ENCODE measurements around the gene C1orf52. TPM values are rescaled to one million over a fixed set of nuclear protein-coding genes. Genes with fewer than 3 reads are reported as not detected.

The C1orf52 gene
- total RNA-seq, 2 donors from 2014 or later, result 41.0 to 42.9 TPM

DNA sequence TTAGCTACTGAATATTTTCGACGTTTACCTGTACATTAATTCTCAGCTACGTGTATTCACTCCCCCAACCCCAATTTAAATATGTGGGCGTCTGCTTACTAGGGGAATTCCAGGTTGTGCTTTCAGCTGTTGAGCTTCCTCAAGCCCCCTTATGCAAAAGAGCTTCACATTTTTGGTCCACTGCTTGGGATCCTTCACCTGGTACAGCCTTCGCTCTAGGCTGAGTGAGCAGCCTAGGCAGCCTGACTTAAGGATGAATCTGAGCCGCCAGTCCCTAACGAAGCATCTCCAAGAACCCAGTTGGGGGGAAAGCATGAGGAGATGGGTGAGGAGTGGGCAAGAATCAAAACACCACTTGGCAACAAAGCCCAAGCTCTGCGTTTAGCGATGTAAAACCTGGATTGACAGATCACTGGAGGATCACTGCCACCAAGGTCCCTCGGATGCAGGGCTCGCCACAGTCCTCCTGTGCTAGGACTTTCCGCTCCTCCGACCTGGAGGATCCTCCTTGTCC is 16.3 kb upstream of the C1orf52 start:
- Mint-ChIP-seq H3K27me3 (ENCODE audit: insufficient read depth) (no peaks in the 10 kb centered on the region), H3K36me3 (ENCODE audit: low read depth) (peaks cover 13% of the 10 kb centered on the region), H3K4me3 (peak overlapping the region; percentile 78), H3K4me1 (peaks cover 15% of the 10 kb centered on the region), H3K9me3 (no peaks in the 10 kb centered on the region), H3K27ac (peak overlapping the region; percentile 94)
- DNase-seq, result no peak
- Histone ChIP-seq H3K4me3 (ENCODE audit: low read length) (peak overlapping the region; percentile 89), H3K9ac (ENCODE audit: extremely low read depth, low read length, poor library complexity, severe bottlenecking) (peak overlapping the region; percentile 59), H3K27ac (ENCODE audit: low read depth, low read length) (peak overlapping the region; percentile 87), H3K4me1 (ENCODE audit: control insufficient read depth, insufficient read depth, low read length) (peaks cover 7% of the 10 kb centered on the region), H3K27me3 (ENCODE audit: control insufficient read depth, insufficient read depth, low read length, poor library complexity, severe bottlenecking) (no peaks in the 10 kb centered on the region), H3K36me3 (ENCODE audit: control insufficient read depth, insufficient read depth, low read length) (peaks cover 15% of the 10 kb centered on the region), H3K9me3 (ENCODE audit: control insufficient read depth, low read length) (no peaks in the 10 kb centered on the region)
- 4% methylated on average over 10 to 13 of the region's 13 CpGs for WGBS, 2 experiments (ENCODE audit: insufficient coverage in 1 of 2, insufficient read length in 1 of 2)
- TF ChIP-seq, protein P1, sequence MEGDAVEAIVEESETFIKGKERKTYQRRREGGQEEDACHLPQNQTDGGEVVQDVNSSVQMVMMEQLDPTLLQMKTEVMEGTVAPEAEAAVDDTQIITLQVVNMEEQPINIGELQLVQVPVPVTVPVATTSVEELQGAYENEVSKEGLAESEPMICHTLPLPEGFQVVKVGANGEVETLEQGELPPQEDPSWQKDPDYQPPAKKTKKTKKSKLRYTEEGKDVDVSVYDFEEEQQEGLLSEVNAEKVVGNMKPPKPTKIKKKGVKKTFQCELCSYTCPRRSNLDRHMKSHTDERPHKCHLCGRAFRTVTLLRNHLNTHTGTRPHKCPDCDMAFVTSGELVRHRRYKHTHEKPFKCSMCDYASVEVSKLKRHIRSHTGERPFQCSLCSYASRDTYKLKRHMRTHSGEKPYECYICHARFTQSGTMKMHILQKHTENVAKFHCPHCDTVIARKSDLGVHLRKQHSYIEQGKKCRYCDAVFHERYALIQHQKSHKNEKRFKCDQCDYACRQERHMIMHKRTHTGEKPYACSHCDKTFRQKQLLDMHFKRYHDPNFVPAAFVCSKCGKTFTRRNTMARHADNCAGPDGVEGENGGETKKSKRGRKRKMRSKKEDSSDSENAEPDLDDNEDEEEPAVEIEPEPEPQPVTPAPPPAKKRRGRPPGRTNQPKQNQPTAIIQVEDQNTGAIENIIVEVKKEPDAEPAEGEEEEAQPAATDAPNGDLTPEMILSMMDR (conservative IDR thresholded peaks at IDR 0.05), result no peak

DNA sequence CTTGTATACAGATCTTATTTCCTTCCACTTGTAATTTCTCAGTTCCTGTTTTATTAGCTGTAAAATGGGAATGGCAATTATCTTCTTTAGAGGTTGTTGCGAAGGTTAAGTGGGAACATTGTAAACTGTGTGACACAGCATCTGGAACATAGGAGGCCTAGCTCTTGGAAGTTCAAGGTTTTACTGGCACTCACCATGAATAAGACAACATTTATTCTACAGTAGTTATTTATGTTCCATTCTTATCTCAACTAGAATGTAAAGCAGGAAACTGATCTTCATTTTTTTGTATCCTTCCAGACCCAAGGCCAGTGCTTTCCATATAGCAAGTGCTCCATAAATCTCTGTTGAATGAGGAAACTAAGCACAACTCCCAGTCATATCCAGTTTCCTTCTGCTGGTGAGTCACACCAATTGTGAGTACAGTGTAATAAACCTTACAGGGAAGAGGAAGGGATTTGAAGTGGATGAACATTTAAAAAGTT is 15.5 kb upstream of the C1orf52 start:
- no peak overlapping the region for H3K27ac Mint-ChIP-seq
- H3K4me3 Mint-ChIP-seq, result peak overlapping the region; percentile 78
- H3K4me1 Mint-ChIP-seq, result peaks cover 15% of the 10 kb centered on the region
- H3K36me3 ChIP-seq (ENCODE audit: control insufficient read depth, insufficient read depth, low read length), result peaks cover 23% of the 10 kb centered on the region
- 88% methylated on average over 1 of the region's 1 CpG; no CpG with 5 or more reads in 1 of the 2 experiments for WGBS, 2 experiments (ENCODE audit: insufficient coverage in 1 of 2, insufficient read length in 1 of 2)
- no peaks in the 10 kb centered on the region for H3K9me3 ChIP-seq (ENCODE audit: control insufficient read depth, low read length)
- peak overlapping the region; percentile 89 for H3K4me3 ChIP-seq (ENCODE audit: low read length)
- no peak for DNase-seq
- peaks cover 19% of the 10 kb centered on the region for H3K36me3 Mint-ChIP-seq (ENCODE audit: low read depth)
- H3K9me3 Mint-ChIP-seq, result no peaks in the 10 kb centered on the region
- H3K27ac ChIP-seq (ENCODE audit: low read depth, low read length), result no peak overlapping the region
- H3K9ac ChIP-seq (ENCODE audit: extremely low read depth, low read length, poor library complexity, severe bottlenecking), result peak overlapping the region; percentile 59
- H3K4me1 ChIP-seq (ENCODE audit: control insufficient read depth, insufficient read depth, low read length), result peaks cover 7% of the 10 kb centered on the region
- H3K27me3 Mint-ChIP-seq (ENCODE audit: insufficient read depth), result no peaks in the 10 kb centered on the region
- no peaks in the 10 kb centered on the region for H3K27me3 ChIP-seq (ENCODE audit: control insufficient read depth, insufficient read depth, low read length, poor library complexity, severe bottlenecking)
- TF ChIP-seq, protein P1 (conservative IDR thresholded peaks at IDR 0.05), result no peak

DNA sequence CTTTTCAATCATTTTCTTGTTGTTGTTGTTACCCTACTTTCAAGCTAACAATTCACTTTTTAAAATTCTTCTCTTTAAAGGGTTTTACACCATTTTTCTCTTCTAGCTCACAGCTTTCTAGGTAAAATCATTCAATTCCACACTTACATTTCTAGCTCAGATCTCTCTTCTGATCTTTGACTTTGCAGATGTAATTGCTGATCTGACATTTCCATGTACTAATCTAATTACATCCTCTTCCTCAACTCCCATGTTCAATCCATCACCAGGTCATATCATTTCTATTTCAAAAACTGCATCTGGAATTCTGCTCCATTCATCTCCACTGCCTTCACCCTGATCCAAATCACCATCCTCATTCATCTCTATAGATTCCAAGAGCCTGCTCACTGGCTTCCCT is 13.9 kb upstream of the C1orf52 start:
- Mint-ChIP-seq H3K27ac (no peak overlapping the region), H3K4me3 (no peak overlapping the region), H3K9me3 (no peaks in the 10 kb centered on the region), H3K27me3 (ENCODE audit: insufficient read depth) (no peaks in the 10 kb centered on the region), H3K36me3 (ENCODE audit: low read depth) (peaks cover 31% of the 10 kb centered on the region), H3K4me1 (peaks cover 15% of the 10 kb centered on the region)
- no peaks in the 10 kb centered on the region for H3K9me3 ChIP-seq (ENCODE audit: control insufficient read depth, low read length)
- H3K4me1 ChIP-seq (ENCODE audit: control insufficient read depth, insufficient read depth, low read length), result peaks cover 7% of the 10 kb centered on the region
- DNase-seq, result no peak
- no peak overlapping the region for H3K27ac ChIP-seq (ENCODE audit: low read depth, low read length)
- no peaks in the 10 kb centered on the region for H3K27me3 ChIP-seq (ENCODE audit: control insufficient read depth, insufficient read depth, low read length, poor library complexity, severe bottlenecking)
- no peak overlapping the region for H3K4me3 ChIP-seq (ENCODE audit: low read length)
- TF ChIP-seq, protein P1 (conservative IDR thresholded peaks at IDR 0.05), result no peak
- H3K36me3 ChIP-seq (ENCODE audit: control insufficient read depth, insufficient read depth, low read length), result peaks cover 38% of the 10 kb centered on the region
- no peak overlapping the region for H3K9ac ChIP-seq (ENCODE audit: extremely low read depth, low read length, poor library complexity, severe bottlenecking)
